ENCODE measurements around the gene HADHB.
A peak's percentile ranks its signal among the peaks of the same experiment; 100 is the strongest.
"Not testable (repeated sequence)": the region's sequence is repeated elsewhere in the genome, so short reads cannot be mapped to it uniquely, and the experiment has no call there.

Gene HADHB

GRCh38 chr2:26268670-26269385, 24.1 kb downstream of the HADHB start:
- Histone ChIP-seq H3K36me3 (ENCODE audit: control insufficient read depth in 1 of 2, insufficient read depth in 2 of 2, low read length in 2 of 2) (peaks cover 0 to 14% of the 10 kb centered on the region in 2 donors), H3K4me1 (ENCODE audit: control insufficient read depth in 1 of 2, insufficient read depth in 2 of 2, low read length in 2 of 2) (peaks cover 8 to 13% of the 10 kb centered on the region in 2 donors)
- not testable (repeated sequence) for H3K27me3 ChIP-seq (ENCODE audit: control insufficient read depth in 1 of 2, insufficient read depth in 2 of 2, low read length in 2 of 2); H3K9ac ChIP-seq (ENCODE audit: low read depth in 1 of 2, low read length in 2 of 2); H3K4me3 ChIP-seq (ENCODE audit: low read depth in 1 of 2, low read length in 2 of 2); H3K9me3 ChIP-seq (ENCODE audit: control insufficient read depth in 1 of 2, low read length in 2 of 2); H3K27ac ChIP-seq (ENCODE audit: low read depth, low read length)

GRCh38 chr2:26269571-26270158, 24.9 kb downstream of the HADHB start:
- Histone ChIP-seq H3K9me3 (ENCODE audit: control insufficient read depth in 1 of 2, low read length in 2 of 2) (no peaks in the 10 kb centered on the region), H3K27ac (ENCODE audit: low read depth, low read length) (no peak overlapping the region), H3K36me3 (ENCODE audit: control insufficient read depth in 1 of 2, insufficient read depth in 2 of 2, low read length in 2 of 2) (peaks cover 0 to 12% of the 10 kb centered on the region in 2 donors), H3K9ac (ENCODE audit: low read depth in 1 of 2, low read length in 2 of 2) (no peak overlapping the region), H3K27me3 (ENCODE audit: control insufficient read depth in 1 of 2, insufficient read depth in 2 of 2, low read length in 2 of 2) (no peaks in the 10 kb centered on the region), H3K4me1 (ENCODE audit: control insufficient read depth in 1 of 2, insufficient read depth in 2 of 2, low read length in 2 of 2) (peaks cover 14 to 21% of the 10 kb centered on the region in 2 donors), H3K4me3 (ENCODE audit: low read depth in 1 of 2, low read length in 2 of 2) (no peak overlapping the region)

- Histone ChIP-seq H3K9me3 (ENCODE audit: control insufficient read depth in 1 of 2, low read length in 2 of 2) (no peaks in the 10 kb centered on the region), H3K27ac (ENCODE audit: low read depth, low read length) (no peak overlapping the region), H3K4me1 (ENCODE audit: control insufficient read depth in 1 of 2, insufficient read depth in 2 of 2, low read length in 2 of 2) (peaks cover 20 to 25% of the 10 kb centered on the region in 2 donors), H3K36me3 (ENCODE audit: control insufficient read depth in 1 of 2, insufficient read depth in 2 of 2, low read length in 2 of 2) (peaks cover 1 to 11% of the 10 kb centered on the region in 2 donors), H3K4me3 (ENCODE audit: low read depth in 1 of 2, low read length in 2 of 2) (no peak overlapping the region), H3K9ac (ENCODE audit: low read depth in 1 of 2, low read length in 2 of 2) (no peak overlapping the region), H3K27me3 (ENCODE audit: control insufficient read depth in 1 of 2, insufficient read depth in 2 of 2, low read length in 2 of 2) (no peaks in the 10 kb centered on the region)
Observed at GRCh38 chr2:26270373-26270772, 25.6 kb downstream of the HADHB start.

- Histone ChIP-seq H3K9ac (ENCODE audit: low read depth in 1 of 2, low read length in 2 of 2) (no peak overlapping the region), H3K4me3 (ENCODE audit: low read depth in 1 of 2, low read length in 2 of 2) (no peak overlapping the region), H3K36me3 (ENCODE audit: control insufficient read depth in 1 of 2, insufficient read depth in 2 of 2, low read length in 2 of 2) (peaks cover 19 to 25% of the 10 kb centered on the region in 2 donors), H3K27ac (ENCODE audit: low read depth, low read length) (no peak overlapping the region), H3K4me1 (ENCODE audit: control insufficient read depth in 1 of 2, insufficient read depth in 2 of 2, low read length in 2 of 2) (peaks cover 20 to 25% of the 10 kb centered on the region in 2 donors), H3K9me3 (ENCODE audit: control insufficient read depth in 1 of 2, low read length in 2 of 2) (no peaks in the 10 kb centered on the region), H3K27me3 (ENCODE audit: control insufficient read depth in 1 of 2, insufficient read depth in 2 of 2, low read length in 2 of 2) (no peaks in the 10 kb centered on the region)
Observed at GRCh38 chr2:26273501-26273900, 28.8 kb downstream of the HADHB start.

GRCh38 chr2:26274058-26274613, 29.4 kb downstream of the HADHB start:
- Histone ChIP-seq H3K36me3 (ENCODE audit: control insufficient read depth in 1 of 2, insufficient read depth in 2 of 2, low read length in 2 of 2) (peaks cover 25 to 31% of the 10 kb centered on the region in 2 donors), H3K4me1 (ENCODE audit: control insufficient read depth in 1 of 2, insufficient read depth in 2 of 2, low read length in 2 of 2) (peaks cover 20 to 25% of the 10 kb centered on the region in 2 donors), H3K9me3 (ENCODE audit: control insufficient read depth in 1 of 2, low read length in 2 of 2) (no peaks in the 10 kb centered on the region), H3K9ac (ENCODE audit: low read depth in 1 of 2, low read length in 2 of 2) (peak overlapping the region in 1 of 2 donors; percentile 54), H3K27ac (ENCODE audit: low read depth, low read length) (peak overlapping the region; percentile 52), H3K4me3 (ENCODE audit: low read depth in 1 of 2, low read length in 2 of 2) (peak overlapping the region in 1 of 2 donors; percentile 10), H3K27me3 (ENCODE audit: control insufficient read depth in 1 of 2, insufficient read depth in 2 of 2, low read length in 2 of 2) (no peaks in the 10 kb centered on the region)

- Histone ChIP-seq H3K27me3 (ENCODE audit: control insufficient read depth in 1 of 2, insufficient read depth in 2 of 2, low read length in 2 of 2) (no peaks in the 10 kb centered on the region), H3K4me3 (ENCODE audit: low read depth in 1 of 2, low read length in 2 of 2) (no peak overlapping the region), H3K9me3 (ENCODE audit: control insufficient read depth in 1 of 2, low read length in 2 of 2) (no peaks in the 10 kb centered on the region), H3K27ac (ENCODE audit: low read depth, low read length) (no peak overlapping the region), H3K9ac (ENCODE audit: low read depth in 1 of 2, low read length in 2 of 2) (no peak overlapping the region), H3K36me3 (ENCODE audit: control insufficient read depth in 1 of 2, insufficient read depth in 2 of 2, low read length in 2 of 2) (peaks cover 34 to 48% of the 10 kb centered on the region in 2 donors), H3K4me1 (ENCODE audit: control insufficient read depth in 1 of 2, insufficient read depth in 2 of 2, low read length in 2 of 2) (peaks cover 27 to 34% of the 10 kb centered on the region in 2 donors)
Observed at GRCh38 chr2:26276484-26277227, 31.9 kb downstream of the HADHB start.

- H3K27me3 ChIP-seq (ENCODE audit: control insufficient read depth in 1 of 2, insufficient read depth in 2 of 2, low read length in 2 of 2), result no peaks in the 10 kb centered on the region
- no peaks in the 10 kb centered on the region for H3K9me3 ChIP-seq (ENCODE audit: control insufficient read depth in 1 of 2, low read length in 2 of 2)
- peaks cover 13 to 33% of the 10 kb centered on the region in 2 donors for H3K4me1 ChIP-seq (ENCODE audit: control insufficient read depth in 1 of 2, insufficient read depth in 2 of 2, low read length in 2 of 2)
- no peak overlapping the region for H3K27ac ChIP-seq (ENCODE audit: low read depth, low read length)
- peaks cover 38 to 62% of the 10 kb centered on the region in 2 donors for H3K36me3 ChIP-seq (ENCODE audit: control insufficient read depth in 1 of 2, insufficient read depth in 2 of 2, low read length in 2 of 2)
- H3K4me3 ChIP-seq (ENCODE audit: low read depth in 1 of 2, low read length in 2 of 2), result no peak overlapping the region
- no peak overlapping the region for H3K9ac ChIP-seq (ENCODE audit: low read depth in 1 of 2, low read length in 2 of 2)
Observed at GRCh38 chr2:26279886-26280285, 35.1 kb downstream of the HADHB start.

- Histone ChIP-seq H3K9me3 (ENCODE audit: control insufficient read depth in 1 of 2, low read length in 2 of 2) (no peaks in the 10 kb centered on the region), H3K27ac (ENCODE audit: low read depth, low read length) (no peak overlapping the region), H3K4me3 (ENCODE audit: low read depth in 1 of 2, low read length in 2 of 2) (no peak overlapping the region), H3K36me3 (ENCODE audit: control insufficient read depth in 1 of 2, insufficient read depth in 2 of 2, low read length in 2 of 2) (peaks cover 38 to 66% of the 10 kb centered on the region in 2 donors), H3K27me3 (ENCODE audit: control insufficient read depth in 1 of 2, insufficient read depth in 2 of 2, low read length in 2 of 2) (no peaks in the 10 kb centered on the region), H3K9ac (ENCODE audit: low read depth in 1 of 2, low read length in 2 of 2) (peak overlapping the region in 1 of 2 donors; percentile 5), H3K4me1 (ENCODE audit: control insufficient read depth in 1 of 2, insufficient read depth in 2 of 2, low read length in 2 of 2) (peaks cover 10 to 30% of the 10 kb centered on the region in 2 donors)
Observed at GRCh38 chr2:26281226-26281625, 36.5 kb downstream of the HADHB start.

- H3K27me3 ChIP-seq (ENCODE audit: control insufficient read depth in 1 of 2, insufficient read depth in 2 of 2, low read length in 2 of 2), result no peaks in the 10 kb centered on the region
- H3K9ac ChIP-seq (ENCODE audit: low read depth in 1 of 2, low read length in 2 of 2), result no peak overlapping the region
- H3K27ac ChIP-seq (ENCODE audit: low read depth, low read length), result no peak overlapping the region
- H3K36me3 ChIP-seq (ENCODE audit: control insufficient read depth in 1 of 2, insufficient read depth in 2 of 2, low read length in 2 of 2), result peaks cover 31 to 66% of the 10 kb centered on the region in 2 donors
- no peak overlapping the region for H3K4me3 ChIP-seq (ENCODE audit: low read depth in 1 of 2, low read length in 2 of 2)
- H3K9me3 ChIP-seq (ENCODE audit: control insufficient read depth in 1 of 2, low read length in 2 of 2), result no peaks in the 10 kb centered on the region
- peaks cover 10 to 30% of the 10 kb centered on the region in 2 donors for H3K4me1 ChIP-seq (ENCODE audit: control insufficient read depth in 1 of 2, insufficient read depth in 2 of 2, low read length in 2 of 2)
Observed at GRCh38 chr2:26283606-26284005, 38.9 kb downstream of the HADHB start.

GRCh38 chr2:26284132-26284531, 39.4 kb downstream of the HADHB start:
- H3K36me3 ChIP-seq (ENCODE audit: control insufficient read depth in 1 of 2, insufficient read depth in 2 of 2, low read length in 2 of 2), result peaks cover 26 to 61% of the 10 kb centered on the region in 2 donors
- H3K27me3 ChIP-seq (ENCODE audit: control insufficient read depth in 1 of 2, insufficient read depth in 2 of 2, low read length in 2 of 2), result no peaks in the 10 kb centered on the region
- no peak overlapping the region for H3K4me3 ChIP-seq (ENCODE audit: low read depth in 1 of 2, low read length in 2 of 2)
- no peak overlapping the region for H3K9ac ChIP-seq (ENCODE audit: low read depth in 1 of 2, low read length in 2 of 2)
- peaks cover 10 to 30% of the 10 kb centered on the region in 2 donors for H3K4me1 ChIP-seq (ENCODE audit: control insufficient read depth in 1 of 2, insufficient read depth in 2 of 2, low read length in 2 of 2)
- H3K9me3 ChIP-seq (ENCODE audit: control insufficient read depth in 1 of 2, low read length in 2 of 2), result no peaks in the 10 kb centered on the region
- H3K27ac ChIP-seq (ENCODE audit: low read depth, low read length), result peak overlapping the region; percentile 54

All from duodenal mucosa (tissue), 2 donors.